ENCODE results near the gene HOXD4. TPM values are rescaled to one million over a fixed set of nuclear protein-coding genes. Genes with fewer than 3 reads are reported as not detected.

Gene HOXD4
- total and polyA plus RNA-seq, 2 donors = 2.0 to 4.0 TPM

- Histone ChIP-seq H3K36me3 (ENCODE audit: insufficient read depth) (no peaks in the 10 kb centered on the region), H3K4me3 (ENCODE audit: low read depth, low read length) (no peak overlapping the region), H3K27ac (ENCODE audit: low read depth) (no peak overlapping the region), H3K4me1 (ENCODE audit: insufficient read depth) (no peaks in the 10 kb centered on the region)
- 81% methylated on average over 13 of the region's 13 CpGs for WGBS
- no peak for DNase-seq (ENCODE audit: extremely low spot score)
Observed at GRCh38 chr2:176120364-176121189, 30.8 kb upstream of the HOXD4 start.

- Histone ChIP-seq H3K27ac (ENCODE audit: low read depth) (no peak overlapping the region), H3K4me1 (ENCODE audit: insufficient read depth) (no peaks in the 10 kb centered on the region), H3K36me3 (ENCODE audit: insufficient read depth) (no peaks in the 10 kb centered on the region), H3K4me3 (ENCODE audit: low read depth, low read length) (peak overlapping the region; percentile 46)
- DNase-seq (ENCODE audit: extremely low spot score) = no peak
- WGBS = 61% methylated on average over 53 of the region's 53 CpGs
Observed at GRCh38 chr2:176121190-176122051, 29.9 kb upstream of the HOXD4 start.

- no peaks in the 10 kb centered on the region for H3K36me3 ChIP-seq (ENCODE audit: insufficient read depth)
- H3K27ac ChIP-seq (ENCODE audit: low read depth) = no peak overlapping the region
- WGBS = 36% methylated on average over 47 of the region's 47 CpGs
- no peaks in the 10 kb centered on the region for H3K4me1 ChIP-seq (ENCODE audit: insufficient read depth)
- H3K4me3 ChIP-seq (ENCODE audit: low read depth, low read length) = peak overlapping the region; percentile 46
- DNase-seq (ENCODE audit: extremely low spot score) = no peak
Observed at GRCh38 chr2:176122052-176122682, 29.2 kb upstream of the HOXD4 start.

GRCh38 chr2:176122683-176123410, 28.5 kb upstream of the HOXD4 start, which contains the start of gene HOXD9:
TSS of gene HOXD9 (plus strand) at chr2:176122719. CDS start at chr2:176122769, 50 bp downstream.
- DNase-seq (ENCODE audit: extremely low spot score) = no peak
- Histone ChIP-seq H3K36me3 (ENCODE audit: insufficient read depth) (no peaks in the 10 kb centered on the region), H3K4me3 (ENCODE audit: low read depth, low read length) (peak within 1 kb of the TSS; percentile 46), H3K4me1 (ENCODE audit: insufficient read depth) (no peaks in the 10 kb centered on the region), H3K27ac (ENCODE audit: low read depth) (peak within 1 kb of the TSS; percentile 53)
- WGBS = 29% methylated on average over 84 of the region's 84 CpGs

- H3K27ac ChIP-seq (ENCODE audit: low read depth) = no peak overlapping the region
- peak overlapping the region; percentile 46 for H3K4me3 ChIP-seq (ENCODE audit: low read depth, low read length)
- no peaks in the 10 kb centered on the region for H3K36me3 ChIP-seq (ENCODE audit: insufficient read depth)
- DNase-seq (ENCODE audit: extremely low spot score) = no peak
- H3K4me1 ChIP-seq (ENCODE audit: insufficient read depth) = no peaks in the 10 kb centered on the region
- WGBS = 63% methylated on average over 40 of the region's 40 CpGs
Observed at GRCh38 chr2:176123411-176124109, 27.8 kb upstream of the HOXD4 start.

- Histone ChIP-seq H3K4me3 (ENCODE audit: low read depth, low read length) (peak overlapping the region; percentile 46), H3K27ac (ENCODE audit: low read depth) (no peak overlapping the region), H3K36me3 (ENCODE audit: insufficient read depth) (no peaks in the 10 kb centered on the region), H3K4me1 (ENCODE audit: insufficient read depth) (no peaks in the 10 kb centered on the region)
- DNase-seq (ENCODE audit: extremely low spot score) = no peak
- 79% methylated on average over 34 of the region's 34 CpGs for WGBS
Observed at GRCh38 chr2:176124110-176124946, 27.0 kb upstream of the HOXD4 start.

- H3K4me3 ChIP-seq (ENCODE audit: low read depth, low read length) = no peak overlapping the region
- no peak for DNase-seq (ENCODE audit: extremely low spot score)
- H3K27ac ChIP-seq (ENCODE audit: low read depth) = no peak overlapping the region
- peaks cover 2% of the 10 kb centered on the region for H3K4me1 ChIP-seq (ENCODE audit: insufficient read depth)
- 77% methylated on average over 9 of the region's 9 CpGs for WGBS
- H3K36me3 ChIP-seq (ENCODE audit: insufficient read depth) = no peaks in the 10 kb centered on the region
Observed at GRCh38 chr2:176124947-176125771, 26.2 kb upstream of the HOXD4 start.

GRCh38 chr2:176125772-176126054, 25.6 kb upstream of the HOXD4 start:
- Histone ChIP-seq H3K27ac (ENCODE audit: low read depth) (no peak overlapping the region), H3K36me3 (ENCODE audit: insufficient read depth) (no peaks in the 10 kb centered on the region), H3K4me1 (ENCODE audit: insufficient read depth) (peaks cover 6% of the 10 kb centered on the region), H3K4me3 (ENCODE audit: low read depth, low read length) (no peak overlapping the region)
- no peak for DNase-seq (ENCODE audit: extremely low spot score)
- WGBS = 73% methylated on average over 6 of the region's 6 CpGs

- no peak for DNase-seq (ENCODE audit: extremely low spot score)
- no peak overlapping the region for H3K27ac ChIP-seq (ENCODE audit: low read depth)
- peaks cover 6% of the 10 kb centered on the region for H3K4me1 ChIP-seq (ENCODE audit: insufficient read depth)
- no peaks in the 10 kb centered on the region for H3K36me3 ChIP-seq (ENCODE audit: insufficient read depth)
- 8% methylated on average over 13 of the region's 13 CpGs for WGBS
- no peak overlapping the region for H3K4me3 ChIP-seq (ENCODE audit: low read depth, low read length)
Observed at GRCh38 chr2:176126929-176127773, 24.2 kb upstream of the HOXD4 start.

- H3K27ac ChIP-seq (ENCODE audit: low read depth) = no peak overlapping the region
- no peak overlapping the region for H3K4me3 ChIP-seq (ENCODE audit: low read depth, low read length)
- H3K36me3 ChIP-seq (ENCODE audit: insufficient read depth) = no peaks in the 10 kb centered on the region
- 37% methylated on average over 4 of the region's 4 CpGs for WGBS
- peaks cover 6% of the 10 kb centered on the region for H3K4me1 ChIP-seq (ENCODE audit: insufficient read depth)
- no peak for DNase-seq (ENCODE audit: extremely low spot score)
Observed at GRCh38 chr2:176127774-176128072, 23.6 kb upstream of the HOXD4 start.
